ENCODE data around the gene ALAS1. TPM values are rescaled to one million over a fixed set of nuclear protein-coding genes. Genes with fewer than 3 reads are reported as not detected.
A peak's percentile ranks its signal among the peaks of the same experiment; 100 is the strongest.

ALAS1 gene
- total and polyA plus RNA-seq, 2 of the 13 experiments (the other 11 are each of a cell fraction or from before 2014, with no cell fraction given), result 36.0 to 43.2 TPM

DNA sequence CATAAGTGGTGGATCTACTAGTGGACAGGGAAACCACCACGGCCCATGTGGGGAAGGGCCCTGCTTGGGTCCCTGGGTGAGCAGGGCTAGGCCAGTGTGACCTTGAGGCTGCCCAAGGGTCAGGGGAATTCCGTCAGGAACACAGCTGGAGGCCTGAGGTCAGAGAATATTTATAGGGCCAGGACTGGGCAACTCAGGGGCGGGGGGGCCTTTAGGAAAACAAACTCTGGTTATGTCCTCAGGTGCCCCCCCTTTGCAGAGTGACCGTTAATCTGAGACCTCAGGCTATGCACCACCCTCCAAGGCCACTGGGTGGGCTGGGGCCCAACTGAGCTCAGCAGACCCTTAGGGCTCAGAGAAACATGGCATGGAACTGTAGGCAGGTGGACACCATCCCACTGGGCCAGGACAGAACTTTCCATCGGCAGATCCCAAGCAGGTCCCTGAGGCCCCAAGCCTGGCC, 38.5 kb downstream of the ALAS1 start:
- intact Hi-C loops (cut with micrococcal nuclease; ENCODE audit: unreplicated experiment), result loop anchor here (5.0 kb wide), 1 partner anchor 51 kb away; the partner anchor contains the start of gene GLYCTK
- Histone ChIP-seq H2AFZ (ENCODE audit: low read length) (no peak overlapping the region), H3K9ac (ENCODE audit: insufficient read depth, low read depth, low read length) (0 out of 2 replicates have a peak overlapping the region, but pooled peaks have one; percentile 89), H3K9me3 (ENCODE audit: low read length) (no peaks in the 10 kb centered on the region), H4K20me1 (ENCODE audit: insufficient read depth, low read length) (peaks cover 23% of the 10 kb centered on the region), H3K4me2 (ENCODE audit: low read depth, low read length) (peak overlapping the region; percentile 80), H3K36me3 (replicated peaks in 1 of 2; ENCODE audit: control insufficient read depth in 1 of 2, insufficient read depth in 2 of 2, low read length in 2 of 2) (peaks cover 4 to 20% of the 10 kb centered on the region in 2 experiments), H3K27ac (ENCODE audit: extremely low read length, insufficient read depth, low read length) (peak overlapping the region; percentile 68), H3K4me3 (replicated peaks in 1 of 3; ENCODE audit: insufficient read depth in 1 of 3, low read depth in 2 of 3, low read length in 3 of 3) (peak overlapping the region in 1 of 3 experiments; percentile 42; a peak in 2 of 6 replicates), H3K4me1 (ENCODE audit: insufficient read depth, low read length) (peaks cover 47% of the 10 kb centered on the region), H3K79me2 (ENCODE audit: insufficient read depth, low read length) (peaks cover 29% of the 10 kb centered on the region), H3K27me3 (ENCODE audit: control insufficient read depth in 1 of 2, insufficient read depth in 2 of 2, low read length in 2 of 2) (no peaks in the 10 kb centered on the region; a peak in 1 of 5 replicates)
- DNase-seq (ENCODE audit: low spot score) (no peak), ATAC-seq (no peak), FAIRE-seq (no peak)
- 50% methylated on average over 3 of the region's 5 CpGs for WGBS (ENCODE audit: low lambda C conversion rate)
- BruUV-seq (replicated peaks), result no TSS peak
- in situ Hi-C loops (cut with HindIII; ENCODE audit: extremely low pct_ligation_motif_present, low pct_unique_long_range_greater_than_20kb), result no loop called here
- ChIA-PET CTCF (ENCODE audit: low intra/inter-chr PET ratio, low total read pairs) (no interaction called here), POLR2A (interaction anchor here (1.2 to 5.9 kb wide), 8 partner anchors 9 to 62 kb away, joined by 3 to 126 read pairs (median 14); partner anchors contain the start of genes GLYCTK, PPM1M, TLR9 and WDR82)
- TF ChIP-seq MXD4 (CRISPR knock-in tag; IDR thresholded peaks at IDR 0.05) (no peak), ZNF224 (CRISPR knock-in tag; IDR thresholded peaks at IDR 0.05) (no peak), NR2F1 (CRISPR knock-in tag; IDR thresholded peaks at IDR 0.05) (peak in 1 of 2 experiments; percentile 60; a peak in 2 of 4 replicates), ZBTB4 (CRISPR knock-in tag; IDR thresholded peaks at IDR 0.05; ENCODE audit: borderline replicate concordance) (no peak), HIC2 (CRISPR knock-in tag; IDR thresholded peaks at IDR 0.05; ENCODE audit: low read depth) (no peak), SALL1 (CRISPR knock-in tag; IDR thresholded peaks at IDR 0.05) (peak; percentile 61), ZMYM4 (CRISPR knock-in tag; IDR thresholded peaks at IDR 0.05) (0 out of 2 replicates have a peak, but pooled peaks have one; percentile 12), SNAPC2 (CRISPR knock-in tag; IDR thresholded peaks at IDR 0.05) (no peak), RARA (CRISPR knock-in tag; IDR thresholded peaks at IDR 0.05) (peak; percentile 77), NR2C2 (CRISPR knock-in tag; IDR thresholded peaks at IDR 0.05; ENCODE audit: borderline replicate concordance) (peak; percentile 58; the same call in 1 of the 2 replicates), SAFB2 (CRISPR knock-in tag; IDR thresholded peaks at IDR 0.05; ENCODE audit: borderline replicate concordance, low read depth) (no peak), MED1 (CRISPR knock-in tag; IDR thresholded peaks at IDR 0.05) (peak; percentile 72), ZNF562 (CRISPR knock-in tag; IDR thresholded peaks at IDR 0.05; ENCODE audit: borderline replicate concordance) (no peak), ZFX (CRISPR knock-in tag; IDR thresholded peaks at IDR 0.05; ENCODE audit: low read depth) (peak; percentile 52)
- TF ChIP-seq, protein P1, sequence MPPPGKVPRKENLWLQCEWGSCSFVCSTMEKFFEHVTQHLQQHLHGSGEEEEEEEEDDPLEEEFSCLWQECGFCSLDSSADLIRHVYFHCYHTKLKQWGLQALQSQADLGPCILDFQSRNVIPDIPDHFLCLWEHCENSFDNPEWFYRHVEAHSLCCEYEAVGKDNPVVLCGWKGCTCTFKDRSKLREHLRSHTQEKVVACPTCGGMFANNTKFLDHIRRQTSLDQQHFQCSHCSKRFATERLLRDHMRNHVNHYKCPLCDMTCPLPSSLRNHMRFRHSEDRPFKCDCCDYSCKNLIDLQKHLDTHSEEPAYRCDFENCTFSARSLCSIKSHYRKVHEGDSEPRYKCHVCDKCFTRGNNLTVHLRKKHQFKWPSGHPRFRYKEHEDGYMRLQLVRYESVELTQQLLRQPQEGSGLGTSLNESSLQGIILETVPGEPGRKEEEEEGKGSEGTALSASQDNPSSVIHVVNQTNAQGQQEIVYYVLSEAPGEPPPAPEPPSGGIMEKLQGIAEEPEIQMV (CRISPR knock-in tag; IDR thresholded peaks at IDR 0.05; ENCODE audit: low read depth), result no peak

Measured in HepG2 (cell line).